ENCODE measurements around the gene ATP2A1. TPM values are rescaled to one million over a fixed set of nuclear protein-coding genes. Genes with fewer than 3 reads are reported as not detected.
A peak's percentile ranks its signal among the peaks of the same experiment; 100 is the strongest.

Gene ATP2A1
- total RNA-seq, 4 donors from 2014 or later, result 1.6 TPM; not detected in 3

- H3K9me3 ChIP-seq, result no peaks in the 10 kb centered on the region
- no peaks in the 10 kb centered on the region for H3K36me3 ChIP-seq
- TF ChIP-seq POLR2A (IDR thresholded peaks at IDR 0.05) (no peak), CTCF (IDR thresholded peaks at IDR 0.05) (no peak)
- intact Hi-C loops (cut with DNase I; ENCODE audit: low total_unique reads), result loop anchor here (10.0 kb wide), 1 partner anchor 52 kb away; the partner anchor contains the start of gene RABEP2
- no peak overlapping the region for H3K4me3 ChIP-seq
- H3K4me1 ChIP-seq, result no peaks in the 10 kb centered on the region
- no peaks in the 10 kb centered on the region for H3K27me3 ChIP-seq
- DNase-seq, result no peak
- H3K27ac ChIP-seq, result no peak overlapping the region
Measured at GRCh38 chr16:28872952-28873351, 5.3 kb upstream of the ATP2A1 start.

- TF ChIP-seq CTCF (IDR thresholded peaks at IDR 0.05) (peak in 1 of 4 experiments; percentile 21), POLR2A (IDR thresholded peaks at IDR 0.05) (no peak)
- H3K27ac ChIP-seq, result no peak overlapping the region
- no peak overlapping the region for H3K4me3 ChIP-seq
- DNase-seq, result no peak
- no peaks in the 10 kb centered on the region for H3K36me3 ChIP-seq
- H3K9me3 ChIP-seq, result no peaks in the 10 kb centered on the region
- H3K4me1 ChIP-seq, result no peaks in the 10 kb centered on the region
- intact Hi-C loops (cut with DNase I; ENCODE audit: low total_unique reads), result loop anchor here (10.0 kb wide), 1 partner anchor 51 kb away; the partner anchor contains the start of gene RABEP2
- no peaks in the 10 kb centered on the region for H3K27me3 ChIP-seq
Measured at GRCh38 chr16:28873543-28874201, 4.6 kb upstream of the ATP2A1 start.

GRCh38 chr16:28874406-28874805, 3.9 kb upstream of the ATP2A1 start:
- Histone ChIP-seq H3K4me3 (no peak overlapping the region), H3K27ac (no peak overlapping the region), H3K27me3 (no peaks in the 10 kb centered on the region), H3K4me1 (peaks cover 0 to 4% of the 10 kb centered on the region in 2 donors), H3K9me3 (no peaks in the 10 kb centered on the region), H3K36me3 (no peaks in the 10 kb centered on the region)
- DNase-seq, result no peak
- TF ChIP-seq POLR2A (IDR thresholded peaks at IDR 0.05) (no peak), CTCF (IDR thresholded peaks at IDR 0.05) (no peak)
- intact Hi-C loops (cut with DNase I; ENCODE audit: low total_unique reads), result loop anchor here (10.0 kb wide), 1 partner anchor 50 kb away; the partner anchor contains the start of gene RABEP2

GRCh38 chr16:28875134-28876018, 2.9 kb upstream of the ATP2A1 start:
- Histone ChIP-seq H3K27me3 (no peaks in the 10 kb centered on the region), H3K4me3 (no peak overlapping the region), H3K4me1 (peaks cover 0 to 9% of the 10 kb centered on the region in 2 donors), H3K36me3 (no peaks in the 10 kb centered on the region), H3K27ac (peak overlapping the region in 1 of 2 donors; percentile 33), H3K9me3 (no peaks in the 10 kb centered on the region)
- intact Hi-C loops (cut with DNase I; ENCODE audit: low total_unique reads), result loop anchor here (10.0 kb wide), 1 partner anchor 49 kb away; the partner anchor contains the start of gene RABEP2
- TF ChIP-seq CTCF (IDR thresholded peaks at IDR 0.05) (no peak), POLR2A (IDR thresholded peaks at IDR 0.05) (no peak)
- no peak for DNase-seq

All from uterus (tissue), 4 donors.